Measurements from ENCODE around the gene LRFN3.

Gene LRFN3

DNA sequence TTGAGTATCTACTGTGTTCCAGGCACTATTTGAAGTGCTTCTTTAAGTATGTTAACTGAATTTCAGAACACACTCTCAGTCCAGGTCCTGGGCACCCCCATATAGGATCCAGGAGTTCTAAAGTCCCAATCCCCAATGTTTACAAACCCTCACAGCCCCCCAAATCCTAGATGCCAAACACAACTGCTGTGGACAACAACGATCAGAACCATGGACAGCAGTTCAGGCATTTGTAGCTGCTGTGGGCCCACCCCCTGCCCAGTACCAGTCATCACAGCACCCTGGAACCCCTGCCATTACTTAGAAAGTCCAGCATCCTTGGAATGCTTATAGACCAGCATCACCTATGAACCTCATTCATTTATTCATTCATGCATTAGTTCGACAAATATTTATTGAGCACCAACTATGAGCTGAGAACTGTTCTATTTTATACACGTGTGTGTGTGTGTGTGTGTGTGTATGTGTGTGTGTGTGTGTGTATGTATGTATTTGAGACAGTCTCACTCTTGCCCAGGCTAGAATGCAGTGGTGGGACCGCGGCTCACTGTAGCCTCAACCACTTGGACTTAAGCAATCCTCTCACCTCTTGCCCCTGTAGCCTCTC, 39.5 kb downstream of the LRFN3 start:
- H3K27ac ChIP-seq (ENCODE audit: low read depth, low read length) = no peak overlapping the region
- no peak overlapping the region for H3K4me2 ChIP-seq (ENCODE audit: low read length)
- no peaks in the 10 kb centered on the region for H3K27me3 ChIP-seq (ENCODE audit: control insufficient read depth, low read length)
- H3K79me2 ChIP-seq (ENCODE audit: control insufficient read depth, low read length) = no peaks in the 10 kb centered on the region
- no peaks in the 10 kb centered on the region for H3K36me3 ChIP-seq (ENCODE audit: control insufficient read depth, low read length)
- H3F3A ChIP-seq (ENCODE audit: control insufficient read depth, insufficient read depth) = no peaks in the 10 kb centered on the region
- no peak overlapping the region for H3K4me3 ChIP-seq (ENCODE audit: low read length)
- TF ChIP-seq EZH2phosphoT487 (IDR thresholded peaks at IDR 0.05; ENCODE audit: borderline replicate concordance, low read length) (no peak), CTCF (IDR thresholded peaks at IDR 0.05; ENCODE audit: low read depth, low read length, poor library complexity, severe bottlenecking) (no peak)
- H4K20me1 ChIP-seq (ENCODE audit: control insufficient read depth, insufficient read depth, low read depth, low read length) = no peaks in the 10 kb centered on the region
- H3K4me1 ChIP-seq (ENCODE audit: control insufficient read depth, low read length) = no peaks in the 10 kb centered on the region
- no peaks in the 10 kb centered on the region for H3K9me2 ChIP-seq (replicated peaks; ENCODE audit: control insufficient read depth, low read length)
- no peaks in the 10 kb centered on the region for H3K9me3 ChIP-seq (ENCODE audit: control insufficient read depth, insufficient read depth, low read length)

GRCh38 chr19:35977446-35978222, 41.5 kb downstream of the LRFN3 start:
- H4K20me1 ChIP-seq (ENCODE audit: control insufficient read depth, insufficient read depth, low read depth, low read length) = no peaks in the 10 kb centered on the region
- no peaks in the 10 kb centered on the region for H3K36me3 ChIP-seq (ENCODE audit: control insufficient read depth, low read length)
- no peak overlapping the region for H3K4me3 ChIP-seq (ENCODE audit: low read length)
- H3K27me3 ChIP-seq (ENCODE audit: control insufficient read depth, low read length) = peaks cover 5% of the 10 kb centered on the region; the same call in 1 of the 2 replicates
- no peaks in the 10 kb centered on the region for H3K79me2 ChIP-seq (ENCODE audit: control insufficient read depth, low read length)
- H3K9me3 ChIP-seq (ENCODE audit: control insufficient read depth, insufficient read depth, low read length) = no peaks in the 10 kb centered on the region
- no peak overlapping the region for H3K4me2 ChIP-seq (ENCODE audit: low read length)
- no peaks in the 10 kb centered on the region for H3F3A ChIP-seq (ENCODE audit: control insufficient read depth, insufficient read depth)
- no peak overlapping the region for H3K27ac ChIP-seq (ENCODE audit: low read depth, low read length)
- H3K9me2 ChIP-seq (replicated peaks; ENCODE audit: control insufficient read depth, low read length) = no peaks in the 10 kb centered on the region
- H3K4me1 ChIP-seq (ENCODE audit: control insufficient read depth, low read length) = no peaks in the 10 kb centered on the region
- TF ChIP-seq CTCF (IDR thresholded peaks at IDR 0.05; ENCODE audit: low read depth, low read length, poor library complexity, severe bottlenecking) = peak; percentile 90
- TF ChIP-seq EZH2phosphoT487 (IDR thresholded peaks at IDR 0.05; ENCODE audit: borderline replicate concordance, low read length) = no peak

DNA sequence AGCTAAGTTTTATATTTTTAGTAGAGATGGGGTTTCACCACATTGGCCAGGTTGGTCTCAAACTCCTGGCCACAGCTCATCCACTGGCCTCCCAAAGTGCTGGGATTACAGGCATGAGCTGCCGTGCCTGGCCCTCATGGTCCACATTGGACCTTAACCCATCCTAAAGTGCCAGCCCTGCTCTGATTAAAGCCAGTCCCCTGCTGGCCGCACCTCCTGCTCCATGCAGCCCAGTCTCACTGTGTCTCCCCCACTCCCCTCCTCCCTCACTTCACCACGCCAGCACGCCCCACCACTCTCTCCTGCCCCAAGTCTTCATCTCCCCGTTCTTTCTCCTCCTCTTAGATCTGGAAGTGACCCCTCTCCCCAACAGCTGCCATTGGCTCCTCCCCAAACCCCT, 42.1 kb downstream of the LRFN3 start:
- Histone ChIP-seq H3K4me2 (ENCODE audit: low read length) (no peak overlapping the region), H3K9me3 (ENCODE audit: control insufficient read depth, insufficient read depth, low read length) (no peaks in the 10 kb centered on the region), H3K4me3 (ENCODE audit: low read length) (no peak overlapping the region), H3F3A (ENCODE audit: control insufficient read depth, insufficient read depth) (no peaks in the 10 kb centered on the region), H3K4me1 (ENCODE audit: control insufficient read depth, low read length) (no peaks in the 10 kb centered on the region), H3K79me2 (ENCODE audit: control insufficient read depth, low read length) (no peaks in the 10 kb centered on the region), H3K27me3 (ENCODE audit: control insufficient read depth, low read length) (peaks cover 8% of the 10 kb centered on the region; the same call in 1 of the 2 replicates), H3K36me3 (ENCODE audit: control insufficient read depth, low read length) (no peaks in the 10 kb centered on the region), H3K9me2 (replicated peaks; ENCODE audit: control insufficient read depth, low read length) (no peaks in the 10 kb centered on the region), H3K27ac (ENCODE audit: low read depth, low read length) (no peak overlapping the region), H4K20me1 (ENCODE audit: control insufficient read depth, insufficient read depth, low read depth, low read length) (no peaks in the 10 kb centered on the region)
- no peak for TF ChIP-seq EZH2phosphoT487 (IDR thresholded peaks at IDR 0.05; ENCODE audit: borderline replicate concordance, low read length)
- TF ChIP-seq CTCF (IDR thresholded peaks at IDR 0.05; ENCODE audit: low read depth, low read length, poor library complexity, severe bottlenecking) = no peak

Measured in DOHH2 (cell line).